Sigmoid colon (tissue), 7 donors: ENCODE measurements around the gene OR2V2. TPM values are rescaled to one million over a fixed set of nuclear protein-coding genes. Genes with fewer than 3 reads are reported as not detected.

ENCODE experiments used
- DNase-seq: peaks from one replicate; pipeline ENCODE4 v3.0.0-alpha.2; 2019
- H3K27ac ChIP-seq, 4 donors: fragments of 200-600 bp; sonication (generic); one replicate each; pipeline ENCODE4 v1.5.1; 2016 to 2019; ENCODE audit warnings: mild to moderate bottlenecking in 1 of 4
- H3K27me3 ChIP-seq, 3 donors: fragments of 200-600 bp; sonication (generic); one replicate each; pipeline ENCODE4 v1.5.1; 2019; ENCODE audit warnings: mild to moderate bottlenecking in 1 of 3
- H3K36me3 ChIP-seq, 4 donors: fragments of 200-600 bp; sonication (generic); one replicate each; pipeline ENCODE4 v1.5.1; 2016 to 2019
- H3K4me1 ChIP-seq, 4 donors: fragments of 200-600 bp; sonication (generic); one replicate each; pipeline ENCODE4 v1.5.1; 2017 to 2019
- H3K4me3 ChIP-seq, 4 donors: fragments of 200-600 bp; sonication (generic); one replicate each; pipeline ENCODE4 v1.5.1; 2017 to 2019; ENCODE audit warnings: mild to moderate bottlenecking in 2 of 4, moderate library complexity in 1 of 4
- H3K9me3 ChIP-seq, 4 donors: fragments of 200-600 bp in 3 of 4; sonication (generic) in 3 of 4; one replicate each; pipeline versions ENCODE4 v1.5.1 to v1.6.1; 2013 to 2019
- EP300 ChIP-seq, 4 donors: sonication (generic); formaldehyde crosslinking; IDR thresholded peaks; one replicate each; pipeline ENCODE4 v1.6.1; 2017; ENCODE audit warnings: antibody characterized with exemption in 4 of 4
- POLR2A ChIP-seq, 2 donors: fragments of 450-650 bp; IDR thresholded peaks; one replicate each; pipeline ENCODE4 v1.6.1; 2016; ENCODE audit warnings: antibody characterized with exemption in 2 of 2, mild to moderate bottlenecking in 2 of 2, moderate library complexity in 2 of 2
- POLR2AphosphoS5 ChIP-seq, 4 donors: sonication (generic); formaldehyde crosslinking; IDR thresholded peaks; one replicate each; pipeline ENCODE4 v1.6.1; 2017; ENCODE audit warnings: antibody characterized with exemption in 4 of 4
- WGBS, 2 donors: extraction: QIAGEN DNeasy Blood & Tissue Kit; methylation state at CpG; one replicate each; pipeline ENCODE4 v1.1.7; 2013; 5-methylcytosine and 5-hydroxymethylcytosine counted together
- intact Hi-C: fragments of 100-400 bp; cut with DNase I; formaldehyde crosslinking; loops from one replicate; pipeline ENCODE4 v1.15.1; 2023
- polyA plus RNA-seq, 3 donors: library from polyadenylated mRNA; stranded (reverse); fragments of 200-250 nt; gene quantifications; one replicate each; pipeline ENCODE4 v1.2.3, GENCODE V29; 2013
- total RNA-seq, 4 donors: library from RNA; depleted of rRNA; stranded (reverse); fragments of >200 nt; gene quantifications; one replicate each; pipeline ENCODE4 v1.1.0, GENCODE V29; 2016
- TF ChIP-seq, protein P1 (sequence below), 4 experiments: fragments of 450-650 bp in 3 of 4; fragments of 200-600 bp in 1 of 4; IDR thresholded peaks; one replicate each; pipeline ENCODE4 v1.5.1; 2016 to 2019; ENCODE audit warnings: antibody characterized with exemption in 4 of 4, mild to moderate bottlenecking in 3 of 4, moderate library complexity in 2 of 4
- donor health status: healthy with polysubstance abuse.
- donor health status: Bipolar disorder and iron deficiency.
- donor health status: healthy.

The OR2V2 gene
- total and polyA plus RNA-seq, 7 donors = not detected

GRCh38 chr5:181189962-181190710, 42.8 kb downstream of the OR2V2 start:
- H3K27me3 ChIP-seq = no peaks in the 10 kb centered on the region
- TF ChIP-seq, protein P1, sequence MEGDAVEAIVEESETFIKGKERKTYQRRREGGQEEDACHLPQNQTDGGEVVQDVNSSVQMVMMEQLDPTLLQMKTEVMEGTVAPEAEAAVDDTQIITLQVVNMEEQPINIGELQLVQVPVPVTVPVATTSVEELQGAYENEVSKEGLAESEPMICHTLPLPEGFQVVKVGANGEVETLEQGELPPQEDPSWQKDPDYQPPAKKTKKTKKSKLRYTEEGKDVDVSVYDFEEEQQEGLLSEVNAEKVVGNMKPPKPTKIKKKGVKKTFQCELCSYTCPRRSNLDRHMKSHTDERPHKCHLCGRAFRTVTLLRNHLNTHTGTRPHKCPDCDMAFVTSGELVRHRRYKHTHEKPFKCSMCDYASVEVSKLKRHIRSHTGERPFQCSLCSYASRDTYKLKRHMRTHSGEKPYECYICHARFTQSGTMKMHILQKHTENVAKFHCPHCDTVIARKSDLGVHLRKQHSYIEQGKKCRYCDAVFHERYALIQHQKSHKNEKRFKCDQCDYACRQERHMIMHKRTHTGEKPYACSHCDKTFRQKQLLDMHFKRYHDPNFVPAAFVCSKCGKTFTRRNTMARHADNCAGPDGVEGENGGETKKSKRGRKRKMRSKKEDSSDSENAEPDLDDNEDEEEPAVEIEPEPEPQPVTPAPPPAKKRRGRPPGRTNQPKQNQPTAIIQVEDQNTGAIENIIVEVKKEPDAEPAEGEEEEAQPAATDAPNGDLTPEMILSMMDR (IDR thresholded peaks at IDR 0.05) = no peak
- TF ChIP-seq POLR2AphosphoS5 (IDR thresholded peaks at IDR 0.05) (no peak), POLR2A (IDR thresholded peaks at IDR 0.05) (no peak), EP300 (IDR thresholded peaks at IDR 0.05) (no peak)
- intact Hi-C loops = loop anchor here (2.0 to 10.0 kb wide), 2 partner anchors 71 to 385 kb away; partner anchors contain the start of genes MGAT1 and TRIM52
- H3K27ac ChIP-seq = peak overlapping the region; percentile 82 to 93 (median 90)
- H3K36me3 ChIP-seq = no peaks in the 10 kb centered on the region
- peaks cover 7 to 33% (median 8%) of the 10 kb centered on the region in 4 donors for H3K4me1 ChIP-seq
- peak overlapping the region; percentile 60 to 68 (median 64) for H3K4me3 ChIP-seq
- 0 to 1% methylated on average over 52 of the region's 52 CpGs for WGBS, 2 donors
- no peaks in the 10 kb centered on the region for H3K9me3 ChIP-seq
- peak; percentile 75 for DNase-seq

DNA sequence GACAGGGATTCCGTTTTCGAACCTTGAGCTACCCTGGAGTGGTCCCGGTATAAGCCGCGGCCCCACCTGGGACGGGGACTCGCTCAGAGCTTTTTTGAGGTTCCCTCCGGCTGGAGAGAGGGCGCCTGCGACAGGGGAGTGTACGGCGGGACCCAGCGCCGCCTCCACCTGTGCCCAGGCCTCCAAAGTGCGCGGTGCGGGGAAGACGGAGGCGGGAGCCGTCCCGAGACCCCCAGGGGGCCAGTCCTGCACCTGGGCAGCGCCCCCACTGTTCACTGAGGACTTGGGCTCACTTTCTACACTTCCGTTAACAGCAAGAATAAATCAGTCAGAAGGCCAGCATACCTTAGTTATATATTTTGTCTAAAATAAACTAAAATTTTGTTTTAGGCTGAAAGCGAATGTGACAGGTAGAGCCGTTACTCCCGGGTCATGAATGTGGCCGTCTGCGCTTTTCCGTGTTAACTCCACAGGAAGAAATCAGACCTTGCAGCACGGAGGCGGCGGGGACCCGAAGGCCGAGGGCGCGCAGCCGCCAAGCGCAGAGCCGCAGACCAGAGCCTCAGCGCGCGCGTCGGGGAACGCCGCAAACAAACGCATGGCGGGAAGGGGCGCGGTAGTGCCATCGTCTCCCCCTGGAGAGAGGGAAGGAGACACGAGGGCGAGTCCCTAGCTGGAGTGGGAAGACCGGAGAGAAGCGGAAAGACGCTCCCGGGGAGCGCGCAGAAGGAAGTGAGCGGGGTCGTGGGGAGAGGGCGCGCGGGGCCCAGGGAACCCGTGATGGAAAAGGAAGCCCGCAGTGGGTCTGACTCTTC, 43.5 kb downstream of the OR2V2 start:
- Histone ChIP-seq H3K4me1 (peaks cover 7 to 33% (median 8%) of the 10 kb centered on the region in 4 donors), H3K27ac (peak overlapping the region; percentile 82 to 93 (median 90)), H3K27me3 (no peaks in the 10 kb centered on the region), H3K36me3 (no peaks in the 10 kb centered on the region), H3K9me3 (no peaks in the 10 kb centered on the region), H3K4me3 (peak overlapping the region; percentile 60 to 68 (median 64))
- 0 to 1% methylated on average over 66 of the region's 66 CpGs for WGBS, 2 donors
- TF ChIP-seq POLR2A (IDR thresholded peaks at IDR 0.05) (no peak), POLR2AphosphoS5 (IDR thresholded peaks at IDR 0.05) (no peak), EP300 (IDR thresholded peaks at IDR 0.05) (no peak)
- TF ChIP-seq, protein P1 (IDR thresholded peaks at IDR 0.05) = no peak
- DNase-seq = peak; percentile 75
- intact Hi-C loops = loop anchor here (1.0 to 2.0 kb wide), 4 partner anchors 15 to 70 kb away; partner anchors contain the start of gene TRIM52

- Histone ChIP-seq H3K36me3 (no peaks in the 10 kb centered on the region), H3K4me3 (peak overlapping the region; percentile 60 to 68 (median 64)), H3K9me3 (no peaks in the 10 kb centered on the region), H3K4me1 (peaks cover 7 to 33% (median 8%) of the 10 kb centered on the region in 4 donors), H3K27ac (peak overlapping the region; percentile 82 to 93 (median 90)), H3K27me3 (no peaks in the 10 kb centered on the region)
- TF ChIP-seq POLR2AphosphoS5 (IDR thresholded peaks at IDR 0.05) (peak; percentile 59 to 86 (median 76)), POLR2A (IDR thresholded peaks at IDR 0.05) (peak in 1 of 2 donors; percentile 33), EP300 (IDR thresholded peaks at IDR 0.05) (no peak)
- TF ChIP-seq, protein P1 (IDR thresholded peaks at IDR 0.05) = no peak
- intact Hi-C loops = loop anchor here (1.0 to 2.0 kb wide), 4 partner anchors 15 to 69 kb away; partner anchors contain the start of gene TRIM52
- WGBS, 2 donors = 0 to 1% methylated on average over 64 of the region's 64 CpGs
- peak; percentile 97 for DNase-seq
Observed at GRCh38 chr5:181191526-181192336, 44.3 kb downstream of the OR2V2 start.

DNA sequence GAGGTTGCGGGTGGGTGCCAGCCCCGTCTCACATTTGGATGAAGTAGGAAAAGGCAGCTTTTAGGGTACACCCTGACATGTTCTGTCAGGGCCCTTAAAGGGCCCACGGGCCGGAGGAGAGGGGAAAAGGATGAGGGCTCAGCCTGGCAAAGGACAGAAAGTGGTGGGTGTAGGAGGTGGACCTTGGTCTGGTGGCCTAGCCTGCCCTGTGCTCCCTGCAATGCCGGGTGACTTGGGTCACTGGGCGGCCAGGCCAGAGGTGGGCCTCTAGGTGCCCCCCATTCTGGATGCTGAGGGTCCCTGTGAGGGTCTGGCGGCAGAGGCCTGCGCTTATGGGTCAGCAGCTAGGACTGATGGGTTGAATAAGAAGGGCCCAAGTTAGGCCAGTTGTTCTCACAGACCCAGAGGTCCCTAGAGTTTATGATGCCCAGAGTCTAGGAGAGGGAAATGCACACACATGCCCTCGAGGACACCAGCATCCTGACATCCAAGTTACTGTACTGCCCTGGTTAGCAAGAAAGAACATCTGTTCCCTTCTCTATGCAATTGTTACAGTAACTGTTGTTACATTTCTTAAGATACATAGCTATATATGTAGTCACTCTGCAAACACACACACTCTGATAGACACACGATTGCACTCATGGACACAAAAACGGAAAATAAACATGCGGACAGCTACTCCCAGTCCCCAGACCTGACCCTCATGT, 45.1 kb downstream of the OR2V2 start:
- intact Hi-C loops = no loop called here
- peaks cover 7 to 33% (median 8%) of the 10 kb centered on the region in 4 donors for H3K4me1 ChIP-seq
- no peak for DNase-seq
- no peaks in the 10 kb centered on the region for H3K36me3 ChIP-seq
- TF ChIP-seq EP300 (IDR thresholded peaks at IDR 0.05) = no peak
- no peak for TF ChIP-seq POLR2A (IDR thresholded peaks at IDR 0.05)
- no peak for TF ChIP-seq POLR2AphosphoS5 (IDR thresholded peaks at IDR 0.05)
- TF ChIP-seq, protein P1 (IDR thresholded peaks at IDR 0.05) = no peak
- no peaks in the 10 kb centered on the region for H3K27me3 ChIP-seq
- peak overlapping the region; percentile 60 to 68 (median 64) for H3K4me3 ChIP-seq
- H3K27ac ChIP-seq = peak overlapping the region; percentile 82 to 93 (median 90)
- no peaks in the 10 kb centered on the region for H3K9me3 ChIP-seq
- 42 to 53% methylated on average over 12 of the region's 12 CpGs for WGBS, 2 donors
